HG03159 (cell line): Measurements from ENCODE around the gene RSPH9.
"Not testable (repeated sequence)": the region's sequence is repeated elsewhere in the genome, so short reads cannot be mapped to it uniquely, and the experiment has no call there.

ENCODE experiments used
- ATAC-seq: cut with Tn5 transposase; IDR thresholded peaks from one replicate; pipeline ENCODE4 v1.9.1; 2021; ENCODE audit warnings: mild to moderate bottlenecking, moderate library complexity; ENCODE audit not compliant: unreplicated experiment

The RSPH9 gene

GRCh38 chr6:43682724-43683429 is 38.0 kb downstream of the RSPH9 start:
- no peak for ATAC-seq

- ATAC-seq: no peak
These were observed 39.0 kb downstream of the RSPH9 start for GRCh38 chr6:43683708-43684455.

- no peak for ATAC-seq
These were observed 42.2 kb downstream of the RSPH9 start for GRCh38 chr6:43687079-43687436.

GRCh38 chr6:43687437-43688347 is 42.9 kb downstream of the RSPH9 start, which contains the start of gene MRPS18A:
MRPS18A (minus strand) TSS chr6:43687791; CDS start chr6:43687779, 12 bp downstream.
- ATAC-seq: peak; percentile 89

- no peak for ATAC-seq
These were observed 44.6 kb downstream of the RSPH9 start for GRCh38 chr6:43689421-43689820.

- no peak for ATAC-seq
These were observed 50.6 kb downstream of the RSPH9 start for GRCh38 chr6:43695215-43695966.

- no peak for ATAC-seq
These were observed 51.1 kb downstream of the RSPH9 start for GRCh38 chr6:43695967-43696291.

GRCh38 chr6:43697421-43697820 is 52.6 kb downstream of the RSPH9 start:
- no peak for ATAC-seq

- no peak for ATAC-seq
These were observed 53.9 kb downstream of the RSPH9 start for GRCh38 chr6:43698584-43699349.

- ATAC-seq: no peak
These were observed 54.8 kb downstream of the RSPH9 start for GRCh38 chr6:43699564-43700186.

GRCh38 chr6:43700939-43701560 is 56.2 kb downstream of the RSPH9 start:
- not testable (repeated sequence) for ATAC-seq

- no peak for ATAC-seq
These were observed 57.3 kb downstream of the RSPH9 start for GRCh38 chr6:43702171-43702533.

- no peak for ATAC-seq
These were observed 58.0 kb downstream of the RSPH9 start for GRCh38 chr6:43702534-43703440.

GRCh38 chr6:43703512-43704429 is 58.9 kb downstream of the RSPH9 start:
- ATAC-seq: no peak

GRCh38 chr6:43705996-43706395 is 61.2 kb downstream of the RSPH9 start:
- no peak for ATAC-seq

- ATAC-seq: no peak
These were observed 62.0 kb downstream of the RSPH9 start for GRCh38 chr6:43706788-43707187.

GRCh38 chr6:43707269-43707668 is 62.4 kb downstream of the RSPH9 start:
- no peak for ATAC-seq
